GM12892 (cell line): Measurements from ENCODE around the gene SEMA5B.

ENCODE experiments used
- POLR2A ChIP-seq: IDR thresholded peaks from 2 replicates; pipeline ENCODE4 v1.6.1; 2011; ENCODE audit warnings: low read depth, low read length, control low read depth
- POLR2AphosphoS5 ChIP-seq: IDR thresholded peaks from 2 replicates; pipeline ENCODE4 v1.6.1; 2011; ENCODE audit warnings: low read depth, low read length, control low read depth
- TAF1 ChIP-seq: IDR thresholded peaks from 2 replicates; pipeline ENCODE4 v1.6.1; 2011; ENCODE audit warnings: low read depth, mild to moderate bottlenecking, control low read depth, low read length, borderline replicate concordance

DNA sequence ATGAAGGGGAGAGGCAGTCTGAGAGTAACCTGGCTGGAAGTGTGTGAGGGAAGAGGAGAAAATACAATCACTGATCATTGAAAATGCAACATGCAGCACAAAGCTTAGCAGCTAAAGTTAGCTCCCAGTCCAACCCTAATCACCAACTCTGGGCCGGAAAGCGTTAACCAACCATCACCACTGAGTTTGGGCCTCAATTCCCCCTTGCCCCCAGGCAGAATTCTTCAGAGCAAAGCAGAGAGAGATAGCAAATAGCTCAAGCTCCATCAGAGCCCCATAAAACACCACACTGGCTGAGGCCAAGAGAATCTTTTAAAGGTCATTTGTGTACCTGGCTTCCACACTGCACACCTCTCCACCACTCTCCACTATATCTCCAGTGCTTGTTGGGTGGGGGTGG lies 23.1 kb upstream of the SEMA5B start:
- no peak for TF ChIP-seq POLR2A
- TF ChIP-seq POLR2AphosphoS5, result no peak
- TF ChIP-seq TAF1, result no peak
